Gastroesophageal sphincter (tissue), 4 donors: Measurements from ENCODE around the gene ZNF180. TPM values are rescaled to one million over a fixed set of nuclear protein-coding genes. Genes with fewer than 3 reads are reported as not detected.
A peak's percentile ranks its signal among the peaks of the same experiment; 100 is the strongest.

ENCODE experiments used
- ATAC-seq: fragments of 150-250 bp; one replicate; pipeline ENCODE4 v1.9.1; 2016; ENCODE audit warnings: mild to moderate bottlenecking, moderate library complexity
- H3K27ac ChIP-seq, 4 donors: fragments of 200-600 bp; sonication (generic) in 3 of 4; 1 replicate in 3 of 4; 2 replicates in 1 of 4; pipeline ENCODE4 v1.5.1; 2016 to 2019
- H3K27me3 ChIP-seq: fragments of 200-600 bp; sonication (generic); one replicate; pipeline ENCODE4 v1.5.1; 2019
- H3K36me3 ChIP-seq, 2 donors: fragments of 200-600 bp; sonication (generic); one replicate each; pipeline ENCODE4 v1.5.1; 2019; ENCODE audit warnings: control low read depth in 1 of 2
- H3K4me1 ChIP-seq, 3 donors: fragments of 200-600 bp; sonication (generic); 1 replicate in 2 of 3; 2 replicates in 1 of 3; pipeline ENCODE4 v1.5.1; 2016 to 2019; ENCODE audit warnings: control low read depth in 2 of 3
- H3K4me3 ChIP-seq, 2 donors: fragments of 200-600 bp; sonication (generic); one replicate each; pipeline ENCODE4 v1.5.1; 2019; ENCODE audit warnings: mild to moderate bottlenecking in 1 of 2, moderate library complexity in 1 of 2
- H3K9me3 ChIP-seq, 3 donors: fragments of 200-600 bp; sonication (generic); one replicate each; pipeline ENCODE4 v1.5.1; 2017 to 2019; ENCODE audit warnings: control low read depth in 2 of 3
- CTCF ChIP-seq, 4 experiments: fragments of 200-600 bp in 2 of 4; fragments of 450-650 bp in 2 of 4; sonication (generic) in 1 of 4; IDR thresholded peaks; one replicate each; pipeline ENCODE4 v1.5.1; 2017 to 2019; ENCODE audit warnings: antibody characterized with exemption in 4 of 4, mild to moderate bottlenecking in 2 of 4, moderate library complexity in 2 of 4
- EP300 ChIP-seq: sonication (generic); formaldehyde crosslinking; IDR thresholded peaks from one replicate; pipeline ENCODE4 v1.6.1; 2017; ENCODE audit warnings: antibody characterized with exemption, mild to moderate bottlenecking
- POLR2A ChIP-seq, 2 donors: fragments of 450-650 bp; IDR thresholded peaks; one replicate each; pipeline ENCODE4 v1.6.1; 2017; ENCODE audit warnings: antibody characterized with exemption in 2 of 2, mild to moderate bottlenecking in 2 of 2, moderate library complexity in 1 of 2
- POLR2AphosphoS5 ChIP-seq: sonication (generic); formaldehyde crosslinking; IDR thresholded peaks from one replicate; pipeline ENCODE4 v1.6.1; 2017; ENCODE audit warnings: antibody characterized with exemption
- WGBS, 2 donors: methylation state at CpG; one replicate each; pipeline ENCODE4 v1.1.5; 2018; ENCODE audit warnings: low coverage in 1 of 2; 5-methylcytosine and 5-hydroxymethylcytosine counted together
- total RNA-seq, 4 donors: library from RNA; depleted of rRNA; stranded (reverse); fragments of >200 nt; gene quantifications; one replicate each; pipeline ENCODE4 v1.1.0, GENCODE V29; 2016

ZNF180 gene
- total RNA-seq: 10 to 100 TPM in 2 of 4 donors, 1 to 10 TPM in 2; 7.3 to 12.7 (median 9.3) TPM

DNA sequence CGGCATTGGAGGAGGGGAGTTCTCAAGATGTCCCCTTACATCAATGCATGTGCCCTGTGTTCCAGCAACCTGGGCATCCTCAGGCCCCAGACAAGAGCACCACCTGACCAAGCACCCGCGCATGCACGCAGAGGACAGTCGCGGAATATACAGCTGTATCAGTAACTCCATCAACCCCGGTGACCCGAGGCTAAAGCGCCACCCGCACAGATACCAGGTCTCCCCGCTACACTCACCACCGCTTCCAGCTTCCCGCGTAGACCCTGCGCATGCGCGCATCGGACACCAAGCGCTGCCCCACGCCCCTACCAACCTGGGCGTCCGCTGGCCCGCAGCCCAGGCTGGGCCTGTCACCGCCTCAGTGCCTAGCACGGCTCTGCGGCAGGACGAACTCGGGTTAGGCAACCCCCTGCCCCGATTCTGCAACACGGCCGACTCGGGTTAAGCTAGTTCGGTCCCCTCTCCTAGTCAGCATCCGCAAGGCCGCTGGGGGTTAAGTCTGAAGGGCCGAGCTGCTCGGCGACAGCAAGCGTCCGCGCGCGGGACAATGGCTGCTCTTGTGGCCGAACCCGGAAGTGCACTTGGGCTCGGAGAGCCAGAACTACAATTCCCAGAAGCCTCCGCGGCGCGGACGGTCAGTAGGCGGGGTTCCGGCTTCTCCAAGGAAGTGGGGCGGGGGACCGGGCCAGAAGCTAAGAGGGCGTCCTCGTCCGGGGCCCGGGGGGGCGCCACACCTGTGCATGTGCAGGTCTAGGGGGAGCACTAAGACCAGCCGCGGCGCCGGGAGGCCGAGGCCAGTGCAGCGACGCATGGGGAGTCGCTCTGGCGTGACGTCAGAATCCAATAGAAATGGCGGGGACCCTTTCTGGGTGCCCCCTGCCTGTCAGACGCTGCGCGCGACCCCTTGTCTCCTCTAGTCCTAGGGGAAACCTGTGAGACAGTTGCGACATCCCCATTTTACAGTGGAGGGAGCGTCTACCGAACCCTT is at the start of gene ZNF180:
Gene ZNF180 (minus strand): TSS at position 561 of the 988 bp plus-strand sequence. CDS start 3,188 bp downstream, outside the sequence.
- peak; percentile 96 for ATAC-seq
- peak within 1 kb of the TSS; percentile 77 to 92 (median 86) for H3K27ac ChIP-seq
- TF ChIP-seq EP300 (no peak), POLR2AphosphoS5 (peak; percentile 67), CTCF (IDR thresholded peaks at IDR 0.05) (peak; percentile 40 to 91 (median 85)), POLR2A (IDR thresholded peaks at IDR 0.05) (peak; percentile 76 to 86)
- H3K4me1 ChIP-seq: peaks cover 0 to 25% (median 9%) of the 10 kb centered on the region in 3 donors
- peaks cover 6% of the 10 kb centered on the region for H3K27me3 ChIP-seq
- H3K4me3 ChIP-seq: peak within 1 kb of the TSS; percentile 86 to 95
- peaks cover 0 to 40% (median 0%) of the 10 kb centered on the region in 3 donors for H3K9me3 ChIP-seq
- H3K36me3 ChIP-seq: peaks cover 0 to 34% of the 10 kb centered on the region in 2 donors
- WGBS, 2 donors: 0 to 2% methylated on average over 3 to 13 of the region's 78 CpGs

- no peaks in the 10 kb centered on the region for H3K4me1 ChIP-seq
- no peak overlapping the region for H3K27ac ChIP-seq
- TF ChIP-seq POLR2AphosphoS5 (no peak), CTCF (IDR thresholded peaks at IDR 0.05) (no peak), EP300 (no peak), POLR2A (IDR thresholded peaks at IDR 0.05) (no peak)
- peaks cover 13% of the 10 kb centered on the region for H3K27me3 ChIP-seq
- H3K36me3 ChIP-seq: no peaks in the 10 kb centered on the region
- H3K9me3 ChIP-seq: no peaks in the 10 kb centered on the region
- no peak overlapping the region for H3K4me3 ChIP-seq
- no peak for ATAC-seq
- 93 to 95% methylated on average over 2 to 3 of the region's 3 CpGs for WGBS, 2 donors
Observed at GRCh38 chr19:44549507-44549906, 49.2 kb upstream of the ZNF180 start.

- Histone ChIP-seq H3K4me3 (no peak overlapping the region), H3K9me3 (no peaks in the 10 kb centered on the region), H3K36me3 (no peaks in the 10 kb centered on the region), H3K27me3 (peaks cover 18% of the 10 kb centered on the region), H3K27ac (no peak overlapping the region), H3K4me1 (no peaks in the 10 kb centered on the region)
- WGBS, 2 donors: 67 to 71% methylated on average over 1 to 3 of the region's 4 CpGs
- TF ChIP-seq POLR2AphosphoS5 (no peak), EP300 (no peak), CTCF (IDR thresholded peaks at IDR 0.05) (no peak), POLR2A (IDR thresholded peaks at IDR 0.05) (no peak)
- ATAC-seq: no peak
Observed at GRCh38 chr19:44548736-44549135, 48.4 kb upstream of the ZNF180 start.

GRCh38 chr19:44544031-44544430 is 43.7 kb upstream of the ZNF180 start:
- Histone ChIP-seq H3K4me3 (no peak overlapping the region), H3K27me3 (peaks cover 38% of the 10 kb centered on the region), H3K4me1 (no peaks in the 10 kb centered on the region), H3K27ac (no peak overlapping the region), H3K9me3 (no peaks in the 10 kb centered on the region), H3K36me3 (no peaks in the 10 kb centered on the region)
- 45 to 46% methylated on average over 2 of the region's 2 CpGs for WGBS, 2 donors
- ATAC-seq: no peak
- TF ChIP-seq EP300 (no peak), CTCF (IDR thresholded peaks at IDR 0.05) (no peak), POLR2A (IDR thresholded peaks at IDR 0.05) (no peak), POLR2AphosphoS5 (no peak)
